Measurements from ENCODE around the gene ZNF514. TPM values are rescaled to one million over a fixed set of nuclear protein-coding genes. Genes with fewer than 3 reads are reported as not detected.
"Not testable (repeated sequence)": the region's sequence is repeated elsewhere in the genome, so short reads cannot be mapped to it uniquely, and the experiment has no call there.

Gene ZNF514
- total RNA-seq, 6 experiments from 2014 or later: 2.0 to 8.1 (median 5.4) TPM

DNA sequence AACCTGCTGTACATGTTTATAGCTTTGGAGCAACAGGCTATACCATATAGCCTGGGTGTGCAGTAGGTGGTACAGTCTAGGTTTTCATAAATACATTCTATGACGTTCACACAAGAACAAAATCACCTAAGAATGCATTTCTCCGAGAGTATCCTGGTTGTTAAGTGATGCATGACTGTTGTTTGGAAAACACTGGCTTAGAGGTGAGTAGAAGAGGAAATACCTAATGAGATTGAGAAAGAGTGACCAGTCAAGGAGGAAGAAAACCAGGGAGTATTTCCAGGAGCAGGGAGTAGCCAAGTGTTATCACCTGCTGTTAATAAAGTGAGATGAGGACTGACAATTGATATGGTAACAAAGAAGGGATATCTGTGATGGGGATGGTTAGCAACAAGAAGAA lies 44.7 kb upstream of the ZNF514 start:
- no peak overlapping the region for H3K27ac ChIP-seq
- intact Hi-C loops (cut with DNase I): no loop called here
- TF ChIP-seq POLR2A (IDR thresholded peaks at IDR 0.05): no peak
- no peak overlapping the region for H3K4me3 ChIP-seq
- 75% methylated on average over 2 of the region's 2 CpGs for WGBS (ENCODE audit: insufficient coverage, low coverage, low lambda C conversion rate, missing lambda C conversion rate)
- no peaks in the 10 kb centered on the region for H3K36me3 ChIP-seq
- ATAC-seq: no peak
- no peaks in the 10 kb centered on the region for H3K4me1 ChIP-seq
- DNase-seq: no peak
- no peaks in the 10 kb centered on the region for H3K9me3 ChIP-seq
- H3K27me3 ChIP-seq: no peaks in the 10 kb centered on the region

DNA sequence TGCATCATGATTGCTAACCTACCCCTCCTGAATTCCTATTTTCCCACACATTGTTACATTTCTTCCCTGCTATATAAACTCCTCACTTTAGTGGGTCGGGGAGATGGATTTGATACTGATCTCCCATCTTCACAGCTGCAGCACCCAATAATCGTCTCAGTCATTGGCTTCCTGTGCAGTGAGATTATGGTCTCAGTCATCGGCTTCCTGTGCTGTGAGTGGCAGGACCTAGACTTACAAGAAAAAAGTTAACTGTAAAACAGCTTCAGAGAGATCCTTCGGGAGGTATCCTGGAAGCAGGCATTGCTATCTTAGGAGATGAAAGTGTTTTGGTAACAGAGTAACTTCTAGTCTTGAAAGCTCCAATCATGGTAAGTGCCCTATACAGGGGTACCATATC lies 44.3 kb upstream of the ZNF514 start:
- H3K27ac ChIP-seq: no peak overlapping the region
- no peaks in the 10 kb centered on the region for H3K36me3 ChIP-seq
- H3K4me1 ChIP-seq: no peaks in the 10 kb centered on the region
- TF ChIP-seq, protein P1, sequence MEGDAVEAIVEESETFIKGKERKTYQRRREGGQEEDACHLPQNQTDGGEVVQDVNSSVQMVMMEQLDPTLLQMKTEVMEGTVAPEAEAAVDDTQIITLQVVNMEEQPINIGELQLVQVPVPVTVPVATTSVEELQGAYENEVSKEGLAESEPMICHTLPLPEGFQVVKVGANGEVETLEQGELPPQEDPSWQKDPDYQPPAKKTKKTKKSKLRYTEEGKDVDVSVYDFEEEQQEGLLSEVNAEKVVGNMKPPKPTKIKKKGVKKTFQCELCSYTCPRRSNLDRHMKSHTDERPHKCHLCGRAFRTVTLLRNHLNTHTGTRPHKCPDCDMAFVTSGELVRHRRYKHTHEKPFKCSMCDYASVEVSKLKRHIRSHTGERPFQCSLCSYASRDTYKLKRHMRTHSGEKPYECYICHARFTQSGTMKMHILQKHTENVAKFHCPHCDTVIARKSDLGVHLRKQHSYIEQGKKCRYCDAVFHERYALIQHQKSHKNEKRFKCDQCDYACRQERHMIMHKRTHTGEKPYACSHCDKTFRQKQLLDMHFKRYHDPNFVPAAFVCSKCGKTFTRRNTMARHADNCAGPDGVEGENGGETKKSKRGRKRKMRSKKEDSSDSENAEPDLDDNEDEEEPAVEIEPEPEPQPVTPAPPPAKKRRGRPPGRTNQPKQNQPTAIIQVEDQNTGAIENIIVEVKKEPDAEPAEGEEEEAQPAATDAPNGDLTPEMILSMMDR (IDR thresholded peaks at IDR 0.05): no peak
- TF ChIP-seq POLR2A (IDR thresholded peaks at IDR 0.05): no peak
- ATAC-seq: no peak
- H3K4me3 ChIP-seq: no peak overlapping the region
- no peaks in the 10 kb centered on the region for H3K27me3 ChIP-seq
- 71% methylated on average over 4 of the region's 4 CpGs for WGBS (ENCODE audit: insufficient coverage, low coverage, low lambda C conversion rate, missing lambda C conversion rate)
- DNase-seq: no peak
- H3K9me3 ChIP-seq: no peaks in the 10 kb centered on the region
- intact Hi-C loops (cut with DNase I): no loop called here

DNA sequence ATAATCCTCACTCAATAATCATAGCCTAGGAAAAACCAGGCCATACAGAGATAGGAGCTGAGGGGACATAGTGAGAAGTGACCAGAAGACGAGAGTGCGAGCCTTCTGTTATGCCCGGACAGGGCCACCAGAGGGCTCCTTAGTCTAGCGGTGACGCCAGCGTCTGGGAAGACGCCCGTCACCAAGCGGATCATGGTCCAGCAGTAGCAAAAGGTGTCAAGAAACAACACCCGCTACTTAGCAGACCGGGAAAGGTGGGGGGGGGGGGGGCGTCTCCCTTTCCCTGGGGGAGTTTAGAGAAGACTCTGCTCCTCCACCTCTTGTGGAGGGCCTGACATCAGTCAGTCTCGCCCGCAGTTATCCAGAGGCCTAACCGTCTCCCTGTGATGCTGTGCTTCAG lies 33.3 kb upstream of the ZNF514 start:
- ATAC-seq; intact Hi-C loops (cut with DNase I); H3K27me3 ChIP-seq; H3K4me1 ChIP-seq; H3K4me3 ChIP-seq; H3K36me3 ChIP-seq; H3K27ac ChIP-seq; H3K9me3 ChIP-seq: not testable (repeated sequence)
- TF ChIP-seq, protein P1 (IDR thresholded peaks at IDR 0.05): peak; percentile 39 to 53 (median 51)
- peak; percentile 60 to 68 (median 61) for DNase-seq
- WGBS (ENCODE audit: insufficient coverage, low coverage, low lambda C conversion rate, missing lambda C conversion rate): 14% methylated on average over 9 of the region's 15 CpGs

DNA sequence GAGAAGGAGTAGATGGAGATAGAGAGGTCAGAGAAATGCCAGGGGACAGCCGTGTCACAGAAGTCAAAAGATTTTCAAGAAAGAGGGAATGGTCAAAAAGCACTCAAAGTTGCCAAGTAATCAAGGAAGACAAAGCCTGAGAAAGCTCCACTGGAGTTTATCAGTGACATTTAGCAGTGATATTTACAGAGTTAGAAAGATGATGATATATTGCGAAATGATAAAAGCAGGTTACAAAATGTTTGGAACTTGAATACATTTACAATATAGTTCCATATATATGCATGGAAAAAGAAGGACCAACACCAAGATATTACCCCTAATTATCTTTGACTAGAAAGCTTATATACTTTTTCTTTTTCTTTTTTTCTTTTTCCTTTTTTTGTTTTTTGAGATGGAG lies 26.3 kb upstream of the ZNF514 start:
- DNase-seq: no peak
- H3K9me3 ChIP-seq: no peaks in the 10 kb centered on the region
- intact Hi-C loops (cut with DNase I): no loop called here
- H3K27ac ChIP-seq: no peak overlapping the region
- H3K4me3 ChIP-seq: no peak overlapping the region
- no peaks in the 10 kb centered on the region for H3K27me3 ChIP-seq
- H3K4me1 ChIP-seq: no peaks in the 10 kb centered on the region
- 74% methylated on average over 2 of the region's 2 CpGs for WGBS (ENCODE audit: insufficient coverage, low coverage, low lambda C conversion rate, missing lambda C conversion rate)
- TF ChIP-seq, protein P1 (IDR thresholded peaks at IDR 0.05): no peak
- no peak for TF ChIP-seq POLR2A (IDR thresholded peaks at IDR 0.05)
- peaks cover 0 to 16% (median 8%) of the 10 kb centered on the region in 4 donors for H3K36me3 ChIP-seq
- no peak for ATAC-seq

DNA sequence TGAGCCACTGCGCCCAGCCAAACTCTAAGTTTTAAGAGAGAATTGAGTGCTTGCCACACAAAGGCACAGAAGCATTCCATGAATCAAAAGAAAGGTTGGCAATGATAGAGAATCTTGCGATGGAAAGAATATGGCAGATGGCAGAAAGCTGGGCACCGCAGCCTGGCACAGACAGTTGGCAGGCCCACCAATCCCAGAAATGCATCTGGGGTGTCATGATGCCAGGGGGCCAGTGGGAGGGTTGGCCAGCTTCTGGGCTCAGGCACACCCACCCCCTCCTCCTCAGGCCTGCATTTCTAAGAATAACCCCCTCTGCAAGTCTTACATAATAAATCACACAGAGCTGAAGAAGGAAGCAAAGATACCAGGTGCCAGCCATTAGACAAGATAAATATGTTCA lies 25.5 kb upstream of the ZNF514 start:
- TF ChIP-seq POLR2A (IDR thresholded peaks at IDR 0.05): no peak
- TF ChIP-seq, protein P1 (IDR thresholded peaks at IDR 0.05): no peak
- 100% methylated on average over 3 of the region's 3 CpGs for WGBS (ENCODE audit: insufficient coverage, low coverage, low lambda C conversion rate, missing lambda C conversion rate)
- Histone ChIP-seq H3K9me3 (no peaks in the 10 kb centered on the region), H3K36me3 (peaks cover 0 to 23% (median 11%) of the 10 kb centered on the region in 4 donors), H3K4me3 (no peak overlapping the region), H3K27ac (no peak overlapping the region), H3K4me1 (no peaks in the 10 kb centered on the region), H3K27me3 (no peaks in the 10 kb centered on the region)
- DNase-seq: no peak
- intact Hi-C loops (cut with DNase I): no loop called here
- ATAC-seq: no peak

All from right lobe of liver (tissue), 6 donors.